Mammary epithelial cell (primary cell): ENCODE measurements around the gene CAPRIN2.

Experiments
- EZH2 ChIP-seq: IDR thresholded peaks from 2 replicates; pipeline ENCODE4 v1.6.1; 2012; ENCODE audit warnings: low read length, inconsistent platforms, borderline replicate concordance
- TF ChIP-seq, protein P1 (sequence below), 2 donors: IDR thresholded peaks in 1 of 2; conservative IDR thresholded peaks in 1 of 2; 2 replicates each; pipeline ENCODE4 v1.5.1; 2011 to 2012; ENCODE audit warnings: inconsistent platforms in 2 of 2, low read length in 2 of 2, mild to moderate bottlenecking in 2 of 2, control low read depth in 1 of 2, low read depth in 1 of 2; ENCODE audit not compliant: insufficient read depth in 1 of 2; ENCODE audit errors: extremely low read depth in 1 of 2

GRCh38 chr12:30752255-30752654 is 2.5 kb downstream of the CAPRIN2 start:
- TF ChIP-seq, protein P1, sequence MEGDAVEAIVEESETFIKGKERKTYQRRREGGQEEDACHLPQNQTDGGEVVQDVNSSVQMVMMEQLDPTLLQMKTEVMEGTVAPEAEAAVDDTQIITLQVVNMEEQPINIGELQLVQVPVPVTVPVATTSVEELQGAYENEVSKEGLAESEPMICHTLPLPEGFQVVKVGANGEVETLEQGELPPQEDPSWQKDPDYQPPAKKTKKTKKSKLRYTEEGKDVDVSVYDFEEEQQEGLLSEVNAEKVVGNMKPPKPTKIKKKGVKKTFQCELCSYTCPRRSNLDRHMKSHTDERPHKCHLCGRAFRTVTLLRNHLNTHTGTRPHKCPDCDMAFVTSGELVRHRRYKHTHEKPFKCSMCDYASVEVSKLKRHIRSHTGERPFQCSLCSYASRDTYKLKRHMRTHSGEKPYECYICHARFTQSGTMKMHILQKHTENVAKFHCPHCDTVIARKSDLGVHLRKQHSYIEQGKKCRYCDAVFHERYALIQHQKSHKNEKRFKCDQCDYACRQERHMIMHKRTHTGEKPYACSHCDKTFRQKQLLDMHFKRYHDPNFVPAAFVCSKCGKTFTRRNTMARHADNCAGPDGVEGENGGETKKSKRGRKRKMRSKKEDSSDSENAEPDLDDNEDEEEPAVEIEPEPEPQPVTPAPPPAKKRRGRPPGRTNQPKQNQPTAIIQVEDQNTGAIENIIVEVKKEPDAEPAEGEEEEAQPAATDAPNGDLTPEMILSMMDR (conservative IDR thresholded peaks at IDR 0.05 in 1 of 2, IDR thresholded peaks at IDR 0.05 in 1 of 2; ENCODE audit: extremely low read depth in 1 of 2, insufficient read depth in 1 of 2, low read depth in 1 of 2, low read length in 2 of 2): no peak
- TF ChIP-seq EZH2: no peak
